Ovary (tissue), 3 donors: ENCODE measurements around the gene ITPR3.

ENCODE experiments used
- POLR2A ChIP-seq: fragments of 450-650 bp; IDR thresholded peaks from one replicate; pipeline ENCODE4 v1.6.1; 2017; ENCODE audit warnings: antibody characterized with exemption, mild to moderate bottlenecking, moderate library complexity
- TF ChIP-seq, protein P1 (sequence below), 3 donors: fragments of 450-650 bp in 2 of 3; fragments of 200-600 bp in 1 of 3; IDR thresholded peaks; one replicate each; pipeline versions ENCODE4 v1.5.1 to v1.8.0; 2016 to 2022; ENCODE audit warnings: antibody characterized with exemption in 3 of 3, mild to moderate bottlenecking in 1 of 3
- donor health status: DM: no; HTN: no; CAD: no.

DNA sequence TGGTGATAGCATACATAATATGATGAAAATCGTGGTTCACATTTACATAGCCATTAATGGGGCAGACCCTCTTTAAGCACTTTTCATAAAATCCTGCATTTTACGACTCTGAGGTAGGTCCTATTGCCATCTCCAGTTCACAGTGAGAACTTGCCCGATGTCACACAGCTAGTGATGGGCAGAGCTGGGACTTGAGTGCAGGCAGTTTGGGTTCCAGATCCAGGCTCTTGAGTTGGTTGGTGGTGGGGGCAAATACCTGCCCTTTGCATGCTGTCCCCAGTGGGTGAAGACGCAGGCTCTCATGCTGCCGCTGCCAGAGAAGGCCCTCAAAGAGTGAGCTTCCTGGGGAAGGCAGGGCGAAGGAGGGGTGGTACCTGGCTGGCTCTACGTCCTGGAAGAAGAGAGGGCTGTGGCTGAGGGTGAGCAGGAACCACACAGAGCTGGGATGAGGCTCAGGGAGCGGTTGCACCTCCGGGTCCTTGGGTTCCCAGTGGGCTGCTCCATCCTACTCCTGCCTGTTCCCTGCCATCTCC, 34.9 kb upstream of the ITPR3 start:
- TF ChIP-seq, protein P1, sequence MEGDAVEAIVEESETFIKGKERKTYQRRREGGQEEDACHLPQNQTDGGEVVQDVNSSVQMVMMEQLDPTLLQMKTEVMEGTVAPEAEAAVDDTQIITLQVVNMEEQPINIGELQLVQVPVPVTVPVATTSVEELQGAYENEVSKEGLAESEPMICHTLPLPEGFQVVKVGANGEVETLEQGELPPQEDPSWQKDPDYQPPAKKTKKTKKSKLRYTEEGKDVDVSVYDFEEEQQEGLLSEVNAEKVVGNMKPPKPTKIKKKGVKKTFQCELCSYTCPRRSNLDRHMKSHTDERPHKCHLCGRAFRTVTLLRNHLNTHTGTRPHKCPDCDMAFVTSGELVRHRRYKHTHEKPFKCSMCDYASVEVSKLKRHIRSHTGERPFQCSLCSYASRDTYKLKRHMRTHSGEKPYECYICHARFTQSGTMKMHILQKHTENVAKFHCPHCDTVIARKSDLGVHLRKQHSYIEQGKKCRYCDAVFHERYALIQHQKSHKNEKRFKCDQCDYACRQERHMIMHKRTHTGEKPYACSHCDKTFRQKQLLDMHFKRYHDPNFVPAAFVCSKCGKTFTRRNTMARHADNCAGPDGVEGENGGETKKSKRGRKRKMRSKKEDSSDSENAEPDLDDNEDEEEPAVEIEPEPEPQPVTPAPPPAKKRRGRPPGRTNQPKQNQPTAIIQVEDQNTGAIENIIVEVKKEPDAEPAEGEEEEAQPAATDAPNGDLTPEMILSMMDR (IDR thresholded peaks at IDR 0.05), result no peak
- no peak for TF ChIP-seq POLR2A
